KOPT-K1 (cell line): ENCODE measurements around the gene DUSP10.

ENCODE experiments used
- H3K27ac ChIP-seq: fragments of 200-600 bp; sonication (generic); 2 replicates; pipeline ENCODE4 v1.5.1; 2016; ENCODE audit warnings: antibody characterized with exemption, mild to moderate bottlenecking, low read depth, low read length; ENCODE audit not compliant: poor library complexity, severe bottlenecking
- H3K36me3 ChIP-seq: fragments of 200-600 bp; sonication (generic); 2 replicates; pipeline ENCODE4 v1.5.1; 2017; ENCODE audit warnings: antibody characterized with exemption, mild to moderate bottlenecking, low read length, moderate library complexity; ENCODE audit not compliant: insufficient read depth
- H3K9me3 ChIP-seq: fragments of 200-600 bp; sonication (generic); 2 replicates; pipeline ENCODE4 v1.5.1; 2017; ENCODE audit warnings: antibody characterized with exemption, low read length, mild to moderate bottlenecking; ENCODE audit not compliant: insufficient read depth, poor library complexity, severe bottlenecking

DUSP10 gene

DNA sequence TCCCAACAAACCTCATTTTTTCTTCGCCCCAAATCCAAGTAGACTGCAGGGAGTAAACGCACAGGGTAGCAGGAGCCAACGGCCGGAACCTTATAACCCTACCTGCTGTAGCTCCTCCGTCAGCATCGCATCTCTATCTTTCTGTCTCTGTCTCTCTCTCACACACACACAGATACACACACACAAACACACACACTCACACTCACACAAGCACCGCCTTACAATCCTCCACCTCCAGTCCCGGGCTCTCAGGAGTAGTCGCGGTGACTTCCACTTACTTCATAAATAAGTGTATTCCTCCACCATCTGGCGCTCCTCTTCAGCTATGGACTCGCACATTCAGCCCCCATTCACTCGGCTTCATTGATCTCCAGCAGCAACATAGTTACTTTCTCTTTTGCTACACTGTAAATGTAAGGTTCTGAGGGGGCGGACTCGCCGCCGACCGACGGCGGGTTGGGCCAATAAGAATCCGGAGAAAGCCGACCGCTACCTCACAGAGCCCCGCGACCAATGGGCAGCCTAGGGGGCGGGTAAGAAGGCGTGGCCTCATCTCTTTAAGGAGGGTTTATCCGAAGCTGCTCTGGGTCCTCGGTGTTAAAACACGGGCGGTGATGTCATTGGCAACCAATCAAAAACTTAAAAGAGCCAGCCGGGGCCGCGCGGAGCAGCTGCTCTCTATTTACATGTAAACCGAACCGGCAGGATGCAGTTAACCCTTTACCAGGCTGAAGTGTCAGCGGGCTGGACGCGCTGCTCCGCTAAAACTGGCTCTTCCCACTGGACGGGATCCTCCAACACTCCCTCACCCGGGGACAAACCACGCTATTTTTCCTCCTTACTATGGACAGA lies at the start of gene DUSP10:
Gene DUSP10, minus strand, starts transcription at position 387 of the 852 bp plus-strand sequence. CDS start 2,345 bp downstream, outside the sequence.
- H3K27ac ChIP-seq, result peak within 1 kb of the TSS; percentile 66
- H3K9me3 ChIP-seq, result no peaks in the 10 kb centered on the region
- H3K36me3 ChIP-seq, result no peaks in the 10 kb centered on the region

DNA sequence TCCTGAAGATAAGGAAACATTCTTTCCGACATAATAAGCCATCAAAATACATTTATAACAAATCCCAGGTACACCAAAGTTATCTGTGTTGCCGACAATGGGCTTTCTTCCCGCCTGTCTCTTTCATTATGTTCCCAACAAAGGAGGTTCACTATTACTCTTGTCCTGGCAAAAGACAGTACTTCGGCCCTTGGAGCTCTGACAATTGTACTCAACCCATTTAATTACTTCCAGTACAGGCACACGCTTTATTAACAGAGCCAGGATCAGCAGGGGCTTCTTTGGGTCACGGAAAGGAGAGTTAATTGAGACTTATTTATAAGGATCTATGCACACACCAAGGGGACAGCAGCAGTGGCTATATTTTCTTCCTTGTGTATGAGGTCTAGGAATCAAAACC lies 46.6 kb upstream of the DUSP10 start:
- no peak overlapping the region for H3K27ac ChIP-seq
- no peaks in the 10 kb centered on the region for H3K36me3 ChIP-seq
- H3K9me3 ChIP-seq, result no peaks in the 10 kb centered on the region

DNA sequence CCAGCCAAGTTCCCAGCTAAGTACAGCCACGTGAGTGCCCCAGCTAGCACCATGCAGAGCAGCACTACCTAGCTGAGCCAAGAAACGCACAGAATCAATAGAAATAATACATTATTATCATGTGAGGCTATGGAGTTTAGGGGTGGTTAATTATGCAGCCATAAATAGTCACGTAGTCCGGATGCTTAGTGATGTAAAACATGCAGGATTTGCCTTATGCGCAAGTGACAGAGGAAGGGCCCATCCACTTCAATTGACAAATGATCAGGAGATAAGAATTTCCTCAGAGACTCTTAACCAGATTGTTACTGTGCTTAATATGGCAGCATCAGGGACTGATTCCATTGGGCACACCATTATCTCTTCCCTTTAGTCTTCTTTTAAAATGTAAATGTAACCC lies 44.8 kb upstream of the DUSP10 start:
- Histone ChIP-seq H3K36me3 (no peaks in the 10 kb centered on the region), H3K27ac (no peak overlapping the region), H3K9me3 (no peaks in the 10 kb centered on the region)

DNA sequence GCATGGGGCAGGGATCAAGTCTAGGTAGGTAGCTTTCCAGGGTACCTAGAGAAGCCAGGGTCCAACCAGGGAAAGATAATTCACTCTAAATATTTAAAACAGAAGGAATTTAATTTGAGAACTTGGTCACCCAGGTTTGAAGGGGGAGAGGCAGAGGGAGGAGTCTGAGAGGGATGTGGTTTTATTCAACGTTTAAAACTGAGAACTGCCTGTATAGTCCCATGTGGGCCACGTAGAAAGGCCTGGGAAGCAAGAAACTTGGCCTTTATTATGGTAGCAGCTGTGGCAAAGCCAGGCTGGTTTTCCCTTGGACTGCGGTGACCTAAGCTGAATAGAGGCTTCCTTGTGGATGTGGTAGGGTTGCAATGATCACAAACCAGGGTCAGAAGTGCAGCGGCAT lies 42.0 kb upstream of the DUSP10 start:
- Histone ChIP-seq H3K36me3 (no peaks in the 10 kb centered on the region), H3K9me3 (no peaks in the 10 kb centered on the region), H3K27ac (peak overlapping the region; percentile 67)

DNA sequence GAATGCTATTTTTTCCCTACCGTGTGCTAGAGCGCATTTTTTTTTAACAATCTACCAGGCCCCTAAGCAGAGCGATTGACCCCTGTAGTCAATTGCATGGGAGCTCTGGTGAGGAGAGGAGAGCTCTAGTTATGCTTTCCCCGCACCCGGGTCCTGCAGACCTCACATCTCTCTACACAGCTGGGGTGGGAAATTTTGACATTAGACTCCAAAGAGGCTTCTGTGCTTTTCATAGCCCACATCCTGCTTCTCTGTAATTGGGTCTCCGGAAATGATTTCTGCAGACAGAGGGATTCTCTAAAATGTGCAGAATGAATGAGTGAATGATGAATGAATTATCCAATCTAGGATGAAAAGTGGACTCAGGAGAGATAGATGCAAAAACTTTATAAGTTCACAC lies 41.5 kb upstream of the DUSP10 start:
- Histone ChIP-seq H3K9me3 (no peaks in the 10 kb centered on the region), H3K27ac (peak overlapping the region; percentile 67), H3K36me3 (no peaks in the 10 kb centered on the region)

DNA sequence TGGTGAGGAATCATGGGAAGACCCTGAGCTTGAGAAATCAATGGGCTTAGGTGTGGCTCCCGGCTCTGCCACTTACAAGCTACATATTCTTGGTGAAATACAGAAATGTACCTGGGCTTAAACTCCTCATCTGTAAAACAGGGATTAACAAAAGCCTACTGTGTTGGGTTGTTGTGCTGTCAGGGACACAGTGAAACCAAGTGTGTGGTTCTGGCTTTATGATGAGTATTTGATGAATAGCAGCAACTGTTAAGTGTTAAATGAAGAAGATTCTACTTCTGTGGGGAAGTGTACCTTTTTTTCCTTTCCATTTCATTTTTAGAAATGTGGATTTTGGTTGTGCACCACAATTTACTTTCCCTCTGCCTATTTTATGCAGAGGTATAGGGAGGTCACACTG lies 41.1 kb upstream of the DUSP10 start:
- H3K9me3 ChIP-seq, result no peaks in the 10 kb centered on the region
- no peaks in the 10 kb centered on the region for H3K36me3 ChIP-seq
- H3K27ac ChIP-seq, result peak overlapping the region; percentile 67

DNA sequence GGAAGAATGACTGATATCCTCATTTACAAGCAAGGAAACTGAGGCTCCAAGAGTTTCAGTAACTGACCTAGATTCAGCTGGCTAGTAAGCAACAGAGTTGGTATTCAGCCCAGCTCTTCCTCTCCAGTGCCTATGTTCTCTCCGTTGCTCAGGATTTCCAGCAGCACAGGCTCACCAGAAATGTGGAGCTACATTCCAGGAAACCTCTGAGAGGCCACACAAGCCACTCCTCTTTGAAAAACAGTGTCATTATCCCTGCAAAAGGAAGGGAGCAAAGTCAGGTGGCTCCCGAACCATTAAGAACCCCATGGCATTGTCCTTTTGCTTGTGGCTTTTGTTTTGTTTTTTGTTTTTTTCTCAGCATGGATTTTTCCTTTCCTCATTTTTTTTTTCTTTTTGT lies 40.6 kb upstream of the DUSP10 start:
- H3K36me3 ChIP-seq, result no peaks in the 10 kb centered on the region
- H3K27ac ChIP-seq, result peak overlapping the region; percentile 67
- H3K9me3 ChIP-seq, result no peaks in the 10 kb centered on the region

DNA sequence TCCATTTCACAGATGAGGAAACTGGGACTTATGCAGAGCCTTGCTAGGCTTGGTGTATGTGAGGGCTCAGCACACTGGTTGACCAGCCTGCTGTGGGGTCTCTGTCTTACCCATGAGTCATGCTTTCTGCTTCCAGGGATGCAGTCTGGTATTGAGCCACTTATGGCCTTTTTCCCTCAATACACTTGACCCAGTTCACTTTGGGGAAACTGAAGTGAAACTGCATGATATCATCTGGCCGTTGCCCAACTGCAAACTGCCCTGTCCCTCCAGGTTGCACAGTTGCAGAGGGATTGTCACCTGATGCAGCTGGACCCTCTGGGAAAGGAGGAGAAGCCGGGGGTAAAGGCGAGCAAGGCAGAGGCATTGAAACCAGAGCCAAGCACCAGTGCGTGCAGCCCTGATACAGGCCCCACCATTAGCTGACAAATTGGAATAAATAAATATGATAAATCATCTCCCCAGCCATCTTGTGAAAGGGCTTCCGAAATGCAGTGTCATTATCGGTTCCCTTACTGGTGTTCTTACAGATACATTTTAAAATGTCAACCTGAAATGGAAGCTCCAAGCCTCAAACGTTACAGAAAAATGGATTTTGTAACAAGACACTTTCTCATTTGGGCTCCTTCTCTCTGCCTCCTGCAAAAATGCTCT lies 39.3 kb upstream of the DUSP10 start:
- Histone ChIP-seq H3K36me3 (no peaks in the 10 kb centered on the region), H3K27ac (no peak overlapping the region), H3K9me3 (no peaks in the 10 kb centered on the region)

DNA sequence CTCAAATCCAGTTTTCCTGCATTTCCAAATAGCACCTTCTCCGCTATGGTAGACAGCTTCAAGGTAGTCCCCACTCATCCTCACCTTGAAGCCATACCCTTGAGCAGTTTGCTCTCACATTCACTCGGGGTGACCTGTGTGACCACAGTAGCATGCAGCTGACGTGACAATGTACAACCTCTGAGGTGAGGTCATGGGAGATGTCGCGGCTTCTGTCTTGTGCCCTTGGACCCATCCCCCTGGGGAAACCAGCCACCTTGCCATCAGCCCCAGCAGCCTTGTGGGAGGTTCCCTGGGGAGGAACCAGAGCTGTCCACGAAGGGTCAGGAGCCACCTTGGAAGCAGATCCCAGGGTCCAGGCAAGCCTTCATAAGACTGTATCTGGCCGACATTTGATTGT lies 38.3 kb upstream of the DUSP10 start:
- Histone ChIP-seq H3K9me3 (no peaks in the 10 kb centered on the region), H3K27ac (no peak overlapping the region)

DNA sequence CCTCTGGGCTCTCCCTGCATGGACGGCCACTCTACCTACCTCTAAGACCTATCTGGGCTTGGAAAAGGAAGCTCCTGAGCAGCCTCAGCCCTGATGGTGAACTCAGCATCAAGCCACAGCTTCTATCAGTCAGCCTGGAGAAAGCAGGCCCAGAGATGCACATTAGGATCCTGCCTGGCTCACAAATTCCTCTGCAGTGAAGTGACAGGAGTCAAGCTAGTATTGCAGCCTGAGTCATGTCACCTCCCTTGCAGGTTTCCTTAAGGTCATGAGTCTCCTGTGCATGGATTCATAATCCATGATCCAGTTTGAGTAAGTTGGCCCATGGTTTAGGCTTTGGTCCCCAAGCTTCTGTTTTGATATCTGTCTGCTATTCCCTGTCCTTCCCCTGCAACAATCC lies 37.9 kb upstream of the DUSP10 start:
- no peaks in the 10 kb centered on the region for H3K9me3 ChIP-seq
- H3K36me3 ChIP-seq, result no peaks in the 10 kb centered on the region

More for the DNA sequence above, 38.3 kb upstream of the DUSP10 start:
- H3K36me3 ChIP-seq, result no peaks in the 10 kb centered on the region

DNA sequence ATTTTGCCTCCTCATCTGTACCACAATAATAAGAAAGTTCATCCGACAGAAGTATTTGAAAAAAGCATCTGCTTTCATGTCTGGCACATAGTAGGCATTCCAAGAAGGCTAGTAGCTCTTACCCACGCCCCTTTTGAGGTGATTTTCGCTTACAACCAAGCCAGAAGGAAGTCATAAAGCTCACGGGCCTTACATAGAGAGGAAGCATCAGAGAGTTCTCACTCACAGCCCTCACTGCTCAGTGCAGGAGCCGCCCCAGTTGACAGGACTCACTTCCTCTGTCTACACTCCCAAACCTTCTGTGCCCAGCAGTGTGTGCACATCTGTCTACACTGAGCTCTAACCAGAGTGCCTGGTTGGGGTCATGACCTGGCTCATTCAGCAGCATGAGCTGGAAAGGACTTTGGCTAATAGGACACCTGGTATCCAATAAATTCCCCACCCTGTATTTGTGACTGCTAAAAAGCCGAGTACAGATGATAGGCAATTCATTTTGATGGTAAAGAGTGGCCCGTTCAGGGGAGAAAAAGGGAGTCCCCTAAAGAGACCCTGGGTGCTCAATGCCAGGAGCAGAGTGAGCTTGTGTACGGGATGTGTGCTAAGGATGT lies 36.8 kb upstream of the DUSP10 start:
- Histone ChIP-seq H3K27ac (peak overlapping the region; percentile 26), H3K9me3 (no peaks in the 10 kb centered on the region), H3K36me3 (no peaks in the 10 kb centered on the region)

More for the DNA sequence above, 37.9 kb upstream of the DUSP10 start:
- H3K27ac ChIP-seq, result no peak overlapping the region

DNA sequence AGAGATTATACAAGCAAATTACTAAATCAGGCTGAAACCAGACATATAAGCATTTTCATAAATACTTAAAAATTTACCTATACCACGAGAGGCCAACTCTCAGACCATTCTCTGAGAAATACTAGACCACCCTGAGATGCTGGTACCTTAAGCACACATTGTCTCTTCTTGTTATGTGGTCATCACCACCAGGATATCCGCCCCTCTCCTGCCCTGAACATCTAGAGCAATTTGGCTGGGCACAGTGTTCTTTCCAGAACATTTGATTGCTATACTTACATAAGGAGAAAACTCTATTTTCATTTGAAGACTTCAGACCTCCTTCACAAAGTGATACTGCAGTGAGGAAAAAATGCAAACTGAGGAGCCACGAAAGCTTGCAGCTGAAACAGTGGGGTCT lies 36.2 kb upstream of the DUSP10 start:
- H3K27ac ChIP-seq, result peak overlapping the region; percentile 26
- no peaks in the 10 kb centered on the region for H3K9me3 ChIP-seq
- no peaks in the 10 kb centered on the region for H3K36me3 ChIP-seq

DNA sequence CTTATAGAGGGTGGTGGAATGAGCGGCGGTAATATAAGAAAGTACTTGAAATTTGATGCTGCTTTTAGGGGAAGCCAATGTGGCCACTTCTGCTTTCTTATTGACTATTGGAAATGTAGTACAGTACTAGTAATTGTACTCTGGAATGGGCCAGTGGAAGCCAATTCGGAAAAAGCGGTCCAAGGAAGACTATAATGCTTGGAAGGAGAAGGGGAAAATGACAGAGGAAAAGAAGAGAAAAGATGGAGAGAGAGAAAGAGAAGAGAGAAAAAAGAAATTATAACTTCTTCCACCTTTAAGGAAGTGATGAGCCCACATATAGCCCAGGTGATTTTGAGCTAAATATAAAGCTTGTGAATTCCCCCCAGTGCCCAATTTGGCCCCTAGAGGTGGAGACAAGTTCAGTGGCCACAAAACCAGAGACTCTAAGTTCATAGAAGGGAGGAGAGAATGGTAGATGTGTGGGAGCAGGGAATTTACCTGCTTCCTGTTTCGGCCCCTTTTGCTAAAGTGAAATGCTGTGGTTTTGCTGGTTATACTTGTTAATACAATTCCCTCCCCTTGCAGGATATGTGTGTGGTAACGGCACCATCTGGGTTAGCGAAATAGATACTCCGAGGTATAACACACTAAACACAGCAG lies 35.7 kb upstream of the DUSP10 start:
- Histone ChIP-seq H3K9me3 (no peaks in the 10 kb centered on the region), H3K36me3 (no peaks in the 10 kb centered on the region), H3K27ac (no peak overlapping the region)

DNA sequence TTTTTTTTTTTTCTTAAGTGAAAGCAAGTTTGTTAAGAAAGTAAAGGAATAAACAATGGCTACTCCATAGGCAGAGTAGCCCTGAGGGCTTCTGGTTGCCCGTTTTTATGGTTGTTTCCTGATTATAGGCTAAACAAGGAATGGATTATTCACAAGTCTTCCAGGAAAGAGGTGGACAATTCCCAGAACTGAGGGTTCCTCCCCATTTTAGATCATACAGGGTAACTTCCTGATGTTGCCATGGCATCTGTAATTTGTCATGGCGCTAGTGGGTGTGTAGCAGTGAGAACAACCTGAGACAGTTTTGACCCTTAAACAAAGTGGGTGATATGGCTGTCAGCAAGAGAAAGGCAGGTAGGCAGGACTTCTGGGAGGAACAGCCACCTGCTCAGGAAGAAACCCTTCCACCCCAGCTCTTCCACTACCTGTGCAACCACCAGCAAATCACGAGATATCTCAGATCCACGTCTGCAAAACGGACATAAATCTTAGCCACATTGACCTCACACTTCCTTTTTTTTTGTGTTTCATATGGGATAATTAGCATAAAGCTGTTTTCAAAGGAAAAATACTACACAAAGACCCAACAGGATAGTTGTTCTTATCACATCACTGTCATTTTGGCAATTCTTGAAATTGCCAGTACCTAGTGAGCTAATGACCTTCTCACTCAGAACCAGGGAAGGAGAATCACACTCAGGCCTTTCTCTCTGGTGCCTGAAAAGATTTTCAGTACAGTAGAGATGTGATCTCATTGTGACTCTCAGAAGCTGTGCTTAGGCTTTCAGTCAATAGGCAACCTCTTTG lies 34.8 kb upstream of the DUSP10 start:
- Histone ChIP-seq H3K27ac (no peak overlapping the region), H3K9me3 (no peaks in the 10 kb centered on the region), H3K36me3 (no peaks in the 10 kb centered on the region)
